ENCODE data around the gene SHC3.

SHC3 gene

GRCh38 chr9:89049646-89050045, 129.0 kb downstream of the SHC3 start:
- no peak for DNase-seq

DNA sequence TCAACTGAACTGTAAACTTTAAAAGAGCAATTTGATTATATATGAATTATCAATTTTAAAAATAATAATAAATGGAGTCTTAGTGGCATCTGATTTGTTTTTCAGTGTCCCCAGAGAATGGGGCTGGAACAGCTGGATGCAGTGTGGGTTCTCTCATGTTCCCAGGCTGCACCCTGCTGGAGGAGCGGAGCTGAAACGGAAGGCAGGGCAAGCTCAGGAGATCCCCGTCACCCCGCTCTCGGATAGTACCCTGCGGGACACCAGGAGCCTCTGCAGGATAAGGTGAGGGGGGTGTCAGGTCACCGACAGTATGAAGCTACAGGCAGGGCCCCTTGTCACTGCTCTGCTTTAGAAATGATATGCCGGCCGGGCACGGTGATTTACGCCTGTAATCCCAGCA, 130.0 kb downstream of the SHC3 start:
- DNase-seq = no peak

GRCh38 chr9:89047667-89048066, 131.0 kb downstream of the SHC3 start:
- DNase-seq = no peak

GRCh38 chr9:89046832-89047231, 131.8 kb downstream of the SHC3 start:
- no peak for DNase-seq

- no peak for DNase-seq
These were observed 133.7 kb downstream of the SHC3 start for GRCh38 chr9:89044881-89045280.

GRCh38 chr9:89044104-89044503, 134.5 kb downstream of the SHC3 start:
- DNase-seq = no peak

GRCh38 chr9:89042984-89043383, 135.6 kb downstream of the SHC3 start:
- DNase-seq = no peak

DNA sequence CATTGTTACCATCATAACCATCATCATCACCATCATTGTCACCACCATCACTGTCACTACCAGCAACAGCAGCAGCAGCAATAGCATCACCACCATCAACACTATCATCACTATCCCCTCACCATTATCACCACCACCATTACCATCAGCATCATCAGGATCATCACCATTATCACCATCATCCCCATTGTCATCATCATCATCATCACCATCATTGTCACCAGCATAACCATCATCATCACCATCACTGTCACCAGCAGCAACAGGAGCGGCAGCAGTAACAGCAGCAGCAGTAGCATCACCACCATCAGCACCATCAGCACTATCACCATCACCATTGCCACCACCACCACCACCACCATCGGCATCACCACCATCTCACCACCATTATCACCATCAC, 139.0 kb downstream of the SHC3 start:
- DNase-seq = no peak

- no peak for DNase-seq
These were observed 139.5 kb downstream of the SHC3 start for GRCh38 chr9:89039104-89039465.

GRCh38 chr9:89038382-89039103, 140.1 kb downstream of the SHC3 start:
- DNase-seq = no peak

DNA sequence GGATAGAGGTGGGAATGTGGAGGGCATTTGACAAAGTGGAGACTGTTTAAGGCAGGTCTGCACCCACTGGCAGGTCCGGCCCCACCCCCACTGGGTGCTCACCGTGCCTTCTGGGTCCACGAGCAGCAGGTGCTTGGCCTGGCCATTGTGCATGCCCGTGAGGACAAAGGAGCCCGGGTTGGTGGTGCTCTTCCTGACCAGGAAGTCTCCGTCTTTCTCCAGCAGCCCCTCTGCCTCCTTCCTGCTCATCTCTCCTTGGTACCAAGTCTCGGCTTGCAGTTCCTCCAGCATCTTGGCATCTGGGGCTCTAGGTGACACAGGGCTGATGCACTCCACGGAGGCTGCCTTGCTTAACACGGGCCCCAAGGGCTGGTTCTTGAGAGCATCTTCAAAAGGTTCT, 140.7 kb downstream of the SHC3 start:
- no peak for DNase-seq

DNA sequence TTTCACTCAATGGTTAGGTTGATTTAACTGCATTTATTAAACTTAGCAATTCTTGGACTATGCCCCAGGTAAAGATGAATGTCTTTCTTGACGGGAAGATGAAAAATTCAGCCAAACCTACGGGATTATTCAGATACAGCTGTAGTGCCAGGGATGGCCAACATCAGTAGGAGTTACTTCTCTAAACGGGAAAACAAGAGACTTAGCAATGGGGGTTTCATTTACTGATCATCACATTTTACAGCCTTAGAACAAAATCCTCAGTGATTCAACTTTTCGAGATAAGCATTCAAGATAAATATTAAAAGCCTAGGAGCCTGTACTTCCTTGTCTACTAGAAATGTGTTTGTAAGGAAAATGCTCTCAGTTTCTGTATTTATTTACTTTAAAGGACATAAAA, 141.3 kb downstream of the SHC3 start:
- no peak for DNase-seq

GRCh38 chr9:89036891-89037290, 141.7 kb downstream of the SHC3 start:
- no peak for DNase-seq

GRCh38 chr9:89036383-89036782, 142.2 kb downstream of the SHC3 start:
- DNase-seq = no peak

DNA sequence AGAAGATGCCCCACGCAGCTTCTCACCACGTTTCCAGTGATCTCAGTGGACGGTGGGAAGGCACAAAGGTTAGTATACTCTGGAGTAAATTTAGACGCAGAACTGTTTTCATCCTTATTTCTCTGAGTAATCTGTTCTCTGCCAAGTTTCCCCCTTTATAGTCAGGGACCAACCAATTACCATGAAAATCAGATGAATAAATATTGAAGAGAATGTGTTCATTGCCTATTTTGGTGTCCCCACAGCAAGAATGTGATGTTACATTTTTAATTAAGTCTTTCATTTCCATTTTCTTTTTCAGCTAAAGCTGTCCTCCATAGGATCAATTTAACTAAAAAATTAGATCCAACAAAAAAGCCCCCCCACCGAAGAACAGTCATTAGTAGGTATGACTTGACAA, 146.0 kb downstream of the SHC3 start:
- no peak for DNase-seq

DNA sequence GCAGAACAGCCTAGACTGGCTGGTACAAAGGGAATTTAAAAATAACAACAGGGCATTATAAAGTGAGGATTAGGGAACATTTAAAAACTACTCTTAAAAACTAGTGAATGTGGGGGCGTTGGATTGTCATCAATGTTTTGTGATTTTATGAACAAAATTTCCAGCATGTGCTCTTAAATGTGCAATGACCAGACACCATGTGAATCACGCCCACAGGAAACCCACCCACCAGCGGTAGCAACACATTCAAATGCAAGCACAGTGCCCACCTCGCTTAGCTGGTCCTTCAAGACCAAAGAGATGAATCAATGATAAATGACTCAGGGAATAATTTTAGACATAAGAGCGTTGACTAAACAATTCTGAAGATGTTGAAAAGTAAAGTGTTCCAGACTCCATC, 146.4 kb downstream of the SHC3 start:
- DNase-seq = no peak

- DNase-seq = no peak
These were observed 148.8 kb downstream of the SHC3 start for GRCh38 chr9:89029788-89030187.

DNA sequence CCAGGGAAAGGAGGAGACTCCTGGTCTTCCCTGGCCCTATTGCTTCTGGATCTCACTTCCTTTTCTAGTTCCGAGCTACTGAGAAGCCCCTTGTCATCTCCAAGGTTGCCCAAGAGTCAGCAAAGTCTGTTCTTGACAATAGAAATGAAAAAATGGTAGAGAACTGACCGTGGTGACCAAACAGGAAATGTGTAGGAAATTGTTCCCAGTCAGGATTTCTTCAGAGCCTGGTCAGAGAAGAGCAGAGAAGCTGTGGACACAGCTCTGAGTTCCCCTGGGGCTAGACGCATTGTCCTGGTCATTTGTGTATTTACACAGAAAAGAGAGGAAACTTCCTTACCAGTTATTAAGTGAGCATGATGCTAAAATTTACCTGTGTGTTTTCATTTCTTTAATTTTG, 151.7 kb downstream of the SHC3 start:
- no peak for DNase-seq

- no peak for DNase-seq
These were observed 153.1 kb downstream of the SHC3 start for GRCh38 chr9:89025553-89025952.

GRCh38 chr9:89024727-89025126, 153.9 kb downstream of the SHC3 start:
- no peak for DNase-seq

DNA sequence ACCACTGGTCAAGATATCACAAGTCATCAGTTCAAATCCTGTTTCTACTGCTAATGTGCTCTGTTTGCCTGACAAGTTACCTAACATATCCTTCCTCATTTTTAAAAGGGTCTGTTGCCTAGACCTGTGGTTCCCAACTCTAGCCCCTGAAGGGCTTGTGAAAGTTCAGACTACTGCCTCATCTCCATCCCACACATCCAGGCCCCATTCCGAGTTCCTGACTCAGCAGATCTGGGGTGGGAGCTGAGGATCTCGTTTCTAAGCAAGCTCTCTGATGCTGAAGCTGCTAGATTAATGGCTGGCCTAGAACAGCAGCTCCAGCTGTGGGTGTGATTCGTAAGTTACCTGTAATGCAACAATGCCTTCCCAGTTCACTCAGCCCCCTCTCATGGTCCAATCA, 154.9 kb downstream of the SHC3 start:
- DNase-seq = no peak

- no peak for DNase-seq
These were observed 155.7 kb downstream of the SHC3 start for GRCh38 chr9:89022902-89023301.

DNA sequence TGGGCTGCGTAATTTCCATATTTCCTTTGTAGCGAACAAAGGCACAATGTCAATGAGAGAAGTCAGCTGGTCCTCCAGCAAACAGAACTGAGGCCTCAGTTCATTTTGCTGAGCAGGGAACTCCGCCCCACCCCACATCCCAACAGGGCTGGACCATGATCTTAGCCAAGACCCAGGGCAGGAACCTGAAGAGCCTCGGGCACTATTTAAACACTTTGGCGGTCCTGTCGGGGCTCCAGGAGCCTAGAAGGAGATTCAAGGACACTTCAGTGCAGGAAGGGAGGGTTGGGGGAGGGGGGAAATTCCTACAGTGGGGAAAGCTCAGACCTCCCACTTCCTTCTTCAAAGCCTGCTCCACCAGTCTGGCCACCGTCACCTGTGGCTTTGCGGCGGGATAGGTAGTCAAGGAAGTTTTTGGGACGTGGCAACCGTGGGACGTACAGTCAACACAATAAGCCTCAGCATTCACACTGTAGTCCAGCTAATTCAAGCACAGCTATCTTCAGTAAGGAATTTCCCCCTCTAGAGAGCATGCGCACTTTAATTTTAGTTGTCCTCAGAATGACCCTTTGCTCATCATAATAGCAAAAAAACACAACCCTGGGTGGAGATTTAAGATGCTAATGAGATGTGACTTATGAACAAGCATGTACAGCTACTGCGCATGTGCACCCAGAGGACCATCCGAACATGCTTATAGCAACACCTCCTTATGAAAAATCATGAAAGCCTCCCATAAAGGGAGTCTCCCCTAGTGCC, 156.4 kb downstream of the SHC3 start:
- DNase-seq = no peak

DNA sequence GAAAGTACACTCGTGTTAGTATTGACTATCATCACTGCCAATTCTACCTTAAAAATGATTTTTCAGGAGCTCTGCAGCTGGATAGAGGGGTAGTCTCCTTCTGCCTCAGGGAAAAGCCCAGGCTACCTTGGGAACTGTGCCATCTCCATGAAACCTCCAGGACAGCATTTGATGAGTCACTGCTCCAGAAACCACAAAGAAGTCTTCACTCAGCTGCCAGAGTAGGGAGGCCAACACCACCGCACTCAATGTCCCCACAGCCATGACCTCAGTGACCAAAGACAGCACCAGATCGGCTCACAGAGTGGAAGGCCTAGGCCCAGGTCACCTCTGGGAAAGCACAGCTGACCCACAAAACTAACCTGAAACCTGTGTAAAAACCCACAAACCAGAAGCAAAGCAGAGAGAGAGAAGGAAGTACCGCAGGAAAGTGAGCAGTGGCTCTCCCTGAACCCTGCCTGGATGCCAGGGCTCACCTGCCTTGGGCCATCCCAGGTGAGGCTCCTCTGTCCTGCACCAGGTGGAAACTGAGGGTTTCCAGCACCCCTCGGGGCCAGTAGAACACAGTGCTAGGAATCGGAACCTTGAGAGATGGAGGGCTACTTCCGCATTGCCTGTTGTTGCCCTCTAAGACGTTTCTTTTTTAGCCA, 157.3 kb downstream of the SHC3 start:
- no peak for DNase-seq
